ENCODE data around the gene TBXAS1.

TBXAS1 gene

DNA sequence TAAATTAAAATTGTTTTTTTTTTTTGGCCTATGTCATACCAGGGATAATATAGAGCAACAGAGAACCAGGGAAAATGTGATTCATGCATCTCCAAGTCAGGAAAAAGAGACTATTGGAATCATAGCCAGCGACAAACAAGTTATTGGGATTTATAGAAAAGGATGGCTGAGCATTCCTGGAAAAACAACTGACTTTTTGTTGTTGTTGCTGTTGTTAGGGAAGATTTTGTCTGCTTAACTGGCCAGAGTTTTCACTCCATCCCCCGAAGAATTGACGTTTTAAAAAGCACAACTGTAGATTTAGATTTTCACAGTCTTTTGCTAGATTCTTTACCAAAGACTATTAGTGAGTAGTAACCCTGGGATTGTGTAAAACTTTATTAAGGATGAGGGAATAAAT, 112.4 kb downstream of the TBXAS1 start:
- CTCF ChIA-PET, result no interaction called here
- H3K4me3 ChIP-seq (ENCODE audit: low read depth, low read length), result no peak overlapping the region
- DNase-seq (ENCODE audit: low read depth, low spot score), result no peak
- POLR2A ChIA-PET, result no interaction called here
- TF ChIP-seq, protein P1, sequence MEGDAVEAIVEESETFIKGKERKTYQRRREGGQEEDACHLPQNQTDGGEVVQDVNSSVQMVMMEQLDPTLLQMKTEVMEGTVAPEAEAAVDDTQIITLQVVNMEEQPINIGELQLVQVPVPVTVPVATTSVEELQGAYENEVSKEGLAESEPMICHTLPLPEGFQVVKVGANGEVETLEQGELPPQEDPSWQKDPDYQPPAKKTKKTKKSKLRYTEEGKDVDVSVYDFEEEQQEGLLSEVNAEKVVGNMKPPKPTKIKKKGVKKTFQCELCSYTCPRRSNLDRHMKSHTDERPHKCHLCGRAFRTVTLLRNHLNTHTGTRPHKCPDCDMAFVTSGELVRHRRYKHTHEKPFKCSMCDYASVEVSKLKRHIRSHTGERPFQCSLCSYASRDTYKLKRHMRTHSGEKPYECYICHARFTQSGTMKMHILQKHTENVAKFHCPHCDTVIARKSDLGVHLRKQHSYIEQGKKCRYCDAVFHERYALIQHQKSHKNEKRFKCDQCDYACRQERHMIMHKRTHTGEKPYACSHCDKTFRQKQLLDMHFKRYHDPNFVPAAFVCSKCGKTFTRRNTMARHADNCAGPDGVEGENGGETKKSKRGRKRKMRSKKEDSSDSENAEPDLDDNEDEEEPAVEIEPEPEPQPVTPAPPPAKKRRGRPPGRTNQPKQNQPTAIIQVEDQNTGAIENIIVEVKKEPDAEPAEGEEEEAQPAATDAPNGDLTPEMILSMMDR (IDR thresholded peaks at IDR 0.05; ENCODE audit: insufficient read depth, low read length, missing control alignments), result no peak

DNA sequence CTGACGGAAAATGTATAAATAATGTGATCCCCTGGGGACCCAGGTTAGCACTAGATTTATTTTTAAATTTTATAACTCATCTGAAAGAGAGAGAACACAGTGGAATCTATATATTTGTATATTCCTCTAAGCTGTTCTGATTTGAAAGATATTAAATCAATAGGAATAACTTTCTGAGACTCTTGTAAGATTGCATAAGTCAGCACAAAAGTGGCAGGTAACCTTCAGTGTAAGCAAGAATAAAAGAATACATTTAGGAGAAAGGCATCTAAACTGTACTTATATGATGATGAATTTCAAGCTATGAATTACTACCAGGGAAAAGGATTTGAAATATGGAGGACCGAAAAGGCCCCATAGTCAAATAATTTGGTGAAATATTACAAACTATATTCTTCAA, 112.8 kb downstream of the TBXAS1 start:
- TF ChIP-seq, protein P1 (IDR thresholded peaks at IDR 0.05; ENCODE audit: insufficient read depth, low read length, missing control alignments), result no peak
- ChIA-PET POLR2A (no interaction called here), CTCF (no interaction called here)
- H3K4me3 ChIP-seq (ENCODE audit: low read depth, low read length), result no peak overlapping the region
- DNase-seq (ENCODE audit: low read depth, low spot score), result no peak

DNA sequence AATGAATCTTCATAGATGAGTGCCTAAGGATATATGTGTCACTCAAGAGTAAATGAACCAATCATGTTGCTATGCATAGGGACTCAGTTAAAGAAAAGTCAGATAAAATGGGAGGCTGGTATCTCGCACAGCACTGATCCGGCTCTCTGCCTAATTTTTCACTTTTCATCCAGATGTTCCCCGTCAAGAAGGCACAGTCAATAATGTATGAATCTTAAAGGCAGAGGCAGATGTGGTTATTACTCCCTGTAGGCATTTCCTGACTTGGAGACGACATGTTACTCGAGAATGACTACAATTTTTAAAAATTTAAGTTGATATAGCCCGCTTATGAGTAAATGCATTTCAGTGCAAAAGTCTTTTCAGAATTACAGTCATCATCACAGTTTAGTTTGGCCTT, 113.6 kb downstream of the TBXAS1 start:
- TF ChIP-seq, protein P1 (IDR thresholded peaks at IDR 0.05; ENCODE audit: insufficient read depth, low read length, missing control alignments), result no peak
- ChIA-PET POLR2A (no interaction called here), CTCF (no interaction called here)

DNA sequence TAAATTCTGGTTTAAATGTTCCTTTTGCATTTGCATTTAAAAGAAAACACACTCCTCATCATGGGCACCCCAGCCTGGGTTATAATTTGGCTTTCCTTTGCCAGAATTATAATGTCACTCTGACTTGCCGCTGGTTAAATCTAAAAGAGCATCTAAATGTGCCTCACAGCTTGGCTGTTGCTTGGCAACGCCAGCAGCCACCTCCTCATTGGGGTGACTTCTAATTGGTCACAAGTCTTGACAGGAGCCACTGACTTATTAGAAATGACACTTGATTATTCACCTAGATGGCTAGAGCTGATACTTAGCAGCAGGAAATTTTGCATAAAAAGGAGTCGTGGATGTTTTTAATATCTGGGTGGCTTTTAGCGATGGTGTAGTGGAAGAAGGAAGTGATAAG, 114.3 kb downstream of the TBXAS1 start:
- DNase-seq (ENCODE audit: low read depth, low spot score), result no peak
- H3K4me3 ChIP-seq (ENCODE audit: low read depth, low read length), result no peak overlapping the region
- ChIA-PET POLR2A (no interaction called here), CTCF (interaction anchor here (0.9 to 1.1 kb wide), 2 partner anchors 13 to 28 kb away, joined by 3 read pairs; no protein-coding TSS in a partner anchor)
- TF ChIP-seq, protein P1 (IDR thresholded peaks at IDR 0.05; ENCODE audit: insufficient read depth, low read length, missing control alignments), result no peak

More for the DNA sequence above, 113.6 kb downstream of the TBXAS1 start:
- no peak overlapping the region for H3K4me3 ChIP-seq (ENCODE audit: low read depth, low read length)
- no peak for DNase-seq (ENCODE audit: low read depth, low spot score)

DNA sequence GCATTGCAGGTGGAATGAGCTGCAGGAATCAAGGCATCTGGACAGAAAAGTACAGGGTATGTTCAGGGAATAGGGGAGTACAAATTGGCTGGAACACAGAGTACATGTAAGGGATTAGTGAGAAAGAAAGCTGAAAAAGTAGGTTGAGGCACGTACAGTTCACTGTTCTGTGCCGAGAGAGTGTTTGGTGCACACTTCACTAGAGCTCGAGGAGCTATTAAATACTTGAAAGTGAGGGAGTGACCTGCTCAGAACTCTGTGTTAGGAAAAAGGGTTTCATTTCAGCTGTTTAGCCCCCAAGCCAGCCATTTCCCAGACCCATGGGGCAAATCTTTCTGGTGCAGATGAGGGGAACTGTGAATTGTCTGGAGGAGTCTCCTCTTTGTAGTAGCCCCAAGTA, 115.2 kb downstream of the TBXAS1 start:
- CTCF ChIA-PET, result interaction anchor here (1.1 kb wide), 1 partner anchor 29 kb away, joined by 3 read pairs; no protein-coding TSS in a partner anchor
- no peak for DNase-seq (ENCODE audit: low read depth, low spot score)
- POLR2A ChIA-PET, result no interaction called here
- TF ChIP-seq, protein P1 (IDR thresholded peaks at IDR 0.05; ENCODE audit: insufficient read depth, low read length, missing control alignments), result no peak
- H3K4me3 ChIP-seq (ENCODE audit: low read depth, low read length), result no peak overlapping the region

DNA sequence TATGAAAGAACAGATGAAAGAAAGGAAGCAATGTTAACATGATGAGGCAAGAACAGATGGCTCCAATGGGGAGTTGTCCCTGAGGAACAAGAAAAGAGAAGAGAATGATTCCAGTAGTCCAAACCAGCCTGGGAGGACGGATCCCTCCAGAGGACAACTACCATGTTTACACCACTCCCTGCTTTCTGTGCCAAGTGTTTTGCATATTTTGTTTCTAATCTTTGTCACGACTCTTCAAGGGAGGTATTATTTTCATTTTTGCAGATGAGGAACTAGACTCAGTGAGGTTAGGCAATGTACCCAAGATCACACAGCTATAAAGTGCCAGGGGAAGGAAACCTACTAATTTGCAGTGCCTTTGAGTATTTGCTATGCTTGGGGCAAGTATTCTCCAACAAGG, 117.5 kb downstream of the TBXAS1 start:
- TF ChIP-seq, protein P1 (IDR thresholded peaks at IDR 0.05; ENCODE audit: insufficient read depth, low read length, missing control alignments), result no peak
- DNase-seq (ENCODE audit: low read depth, low spot score), result no peak
- no peak overlapping the region for H3K4me3 ChIP-seq (ENCODE audit: low read depth, low read length)
- ChIA-PET CTCF (interaction anchor here (1.8 kb wide), 1 partner anchor 301 kb away, joined by 5 read pairs; no protein-coding TSS in a partner anchor), POLR2A (no interaction called here)
